ENCODE data around the gene DPYD. TPM values are rescaled to one million over a fixed set of nuclear protein-coding genes. Genes with fewer than 3 reads are reported as not detected.

The DPYD gene
- total RNA-seq, 1 donor from 2014 or later: 8.5 TPM

DNA sequence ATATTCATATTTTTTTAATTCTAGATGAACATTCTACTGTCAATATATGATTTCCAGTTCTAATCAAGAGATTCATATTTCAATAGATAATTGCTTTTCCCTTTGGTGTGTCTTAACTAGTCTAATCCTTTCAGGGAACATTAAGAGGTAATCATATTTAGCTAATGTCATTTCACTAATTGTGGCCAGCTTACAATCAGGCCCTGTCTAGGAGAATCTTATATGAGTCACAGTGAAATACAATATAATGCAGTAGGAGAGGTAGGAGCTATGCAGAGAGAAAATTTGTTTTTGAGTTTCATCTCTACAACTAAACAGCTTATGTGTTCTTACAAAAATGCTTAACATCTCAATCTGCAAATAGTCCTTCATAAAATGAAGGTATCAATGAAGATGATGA is 85.9 kb downstream of the DPYD start:
- Mint-ChIP-seq H3K36me3 (no peaks in the 10 kb centered on the region), H3K4me1 (ENCODE audit: unreplicated experiment) (no peaks in the 10 kb centered on the region), H3K9me3 (no peaks in the 10 kb centered on the region), H3K27me3 (no peaks in the 10 kb centered on the region), H3K4me3 (no peak overlapping the region), H3K27ac (no peak overlapping the region)
- no peak for DNase-seq (ENCODE audit: extremely low spot score, unreplicated experiment)
- TF ChIP-seq, protein P1, sequence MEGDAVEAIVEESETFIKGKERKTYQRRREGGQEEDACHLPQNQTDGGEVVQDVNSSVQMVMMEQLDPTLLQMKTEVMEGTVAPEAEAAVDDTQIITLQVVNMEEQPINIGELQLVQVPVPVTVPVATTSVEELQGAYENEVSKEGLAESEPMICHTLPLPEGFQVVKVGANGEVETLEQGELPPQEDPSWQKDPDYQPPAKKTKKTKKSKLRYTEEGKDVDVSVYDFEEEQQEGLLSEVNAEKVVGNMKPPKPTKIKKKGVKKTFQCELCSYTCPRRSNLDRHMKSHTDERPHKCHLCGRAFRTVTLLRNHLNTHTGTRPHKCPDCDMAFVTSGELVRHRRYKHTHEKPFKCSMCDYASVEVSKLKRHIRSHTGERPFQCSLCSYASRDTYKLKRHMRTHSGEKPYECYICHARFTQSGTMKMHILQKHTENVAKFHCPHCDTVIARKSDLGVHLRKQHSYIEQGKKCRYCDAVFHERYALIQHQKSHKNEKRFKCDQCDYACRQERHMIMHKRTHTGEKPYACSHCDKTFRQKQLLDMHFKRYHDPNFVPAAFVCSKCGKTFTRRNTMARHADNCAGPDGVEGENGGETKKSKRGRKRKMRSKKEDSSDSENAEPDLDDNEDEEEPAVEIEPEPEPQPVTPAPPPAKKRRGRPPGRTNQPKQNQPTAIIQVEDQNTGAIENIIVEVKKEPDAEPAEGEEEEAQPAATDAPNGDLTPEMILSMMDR (conservative IDR thresholded peaks at IDR 0.05): no peak

DNA sequence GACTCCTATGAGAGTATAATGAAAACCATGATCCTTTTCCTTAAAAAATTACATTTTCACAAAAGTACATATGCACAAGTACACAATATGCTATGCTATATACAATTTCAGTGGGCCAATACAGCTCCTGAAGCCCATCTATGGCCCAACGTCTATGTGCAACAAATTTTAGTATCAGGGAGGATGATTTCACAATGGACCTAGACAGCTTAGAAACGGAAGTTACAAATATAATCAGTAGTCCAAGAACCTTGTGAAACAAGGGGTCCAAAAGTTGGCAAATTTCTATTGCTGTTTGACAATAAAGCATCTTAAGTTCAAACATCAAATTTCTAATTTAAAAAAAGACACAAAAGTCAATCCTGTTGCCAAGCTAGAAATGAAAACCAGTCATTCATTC is 87.0 kb downstream of the DPYD start:
- no peaks in the 10 kb centered on the region for H3K4me1 Mint-ChIP-seq (ENCODE audit: unreplicated experiment)
- H3K27ac Mint-ChIP-seq: no peak overlapping the region
- no peak for DNase-seq (ENCODE audit: extremely low spot score, unreplicated experiment)
- H3K4me3 Mint-ChIP-seq: no peak overlapping the region
- TF ChIP-seq, protein P1 (conservative IDR thresholded peaks at IDR 0.05): no peak
- no peaks in the 10 kb centered on the region for H3K9me3 Mint-ChIP-seq
- no peaks in the 10 kb centered on the region for H3K36me3 Mint-ChIP-seq
- H3K27me3 Mint-ChIP-seq: no peaks in the 10 kb centered on the region

DNA sequence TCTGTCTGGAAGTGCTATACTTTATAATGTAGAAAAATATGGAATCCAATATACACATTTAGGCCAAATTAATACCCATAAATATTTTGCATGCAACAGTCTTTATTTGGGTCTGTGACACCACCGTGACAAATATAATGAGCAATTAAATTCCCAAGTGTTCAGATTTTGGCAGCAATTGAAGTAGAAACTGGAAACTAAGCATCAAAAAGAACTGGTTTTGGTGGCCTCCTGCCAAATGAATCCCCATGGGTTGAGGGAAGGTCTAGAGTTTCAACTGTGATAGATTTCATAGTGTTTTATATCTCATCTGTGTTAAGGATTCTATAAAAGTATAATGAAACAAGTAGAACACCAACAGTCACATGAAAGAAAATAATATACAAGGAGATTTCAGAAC is 88.4 kb downstream of the DPYD start:
- Mint-ChIP-seq H3K27ac (no peak overlapping the region), H3K4me3 (no peak overlapping the region), H3K36me3 (no peaks in the 10 kb centered on the region), H3K4me1 (ENCODE audit: unreplicated experiment) (no peaks in the 10 kb centered on the region), H3K27me3 (no peaks in the 10 kb centered on the region), H3K9me3 (no peaks in the 10 kb centered on the region)
- TF ChIP-seq, protein P1 (conservative IDR thresholded peaks at IDR 0.05): no peak
- no peak for DNase-seq (ENCODE audit: extremely low spot score, unreplicated experiment)

DNA sequence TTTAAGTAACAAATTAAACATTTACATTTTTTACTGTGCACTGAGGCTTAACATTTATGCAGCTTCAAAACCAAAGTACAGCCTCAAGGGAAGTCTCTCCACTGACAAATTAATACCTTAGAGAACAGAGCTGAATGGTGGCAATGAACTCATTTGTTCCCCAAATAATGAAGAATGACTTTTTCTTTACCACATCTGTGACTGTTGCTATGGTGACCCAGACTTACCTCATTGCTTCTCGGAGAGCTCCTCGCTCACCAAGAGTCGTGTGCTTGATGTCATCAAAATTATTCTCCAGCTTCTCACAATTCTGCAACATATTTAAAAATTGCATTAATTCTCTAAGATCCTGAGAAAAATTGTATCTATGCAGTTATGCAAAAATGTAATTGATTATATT is 92.9 kb downstream of the DPYD start:
- H3K4me3 Mint-ChIP-seq: no peak overlapping the region
- H3K4me1 Mint-ChIP-seq (ENCODE audit: unreplicated experiment): no peaks in the 10 kb centered on the region
- TF ChIP-seq, protein P1 (conservative IDR thresholded peaks at IDR 0.05): no peak
- no peaks in the 10 kb centered on the region for H3K9me3 Mint-ChIP-seq
- no peaks in the 10 kb centered on the region for H3K36me3 Mint-ChIP-seq
- no peak for DNase-seq (ENCODE audit: extremely low spot score, unreplicated experiment)
- no peaks in the 10 kb centered on the region for H3K27me3 Mint-ChIP-seq
- H3K27ac Mint-ChIP-seq: no peak overlapping the region

DNA sequence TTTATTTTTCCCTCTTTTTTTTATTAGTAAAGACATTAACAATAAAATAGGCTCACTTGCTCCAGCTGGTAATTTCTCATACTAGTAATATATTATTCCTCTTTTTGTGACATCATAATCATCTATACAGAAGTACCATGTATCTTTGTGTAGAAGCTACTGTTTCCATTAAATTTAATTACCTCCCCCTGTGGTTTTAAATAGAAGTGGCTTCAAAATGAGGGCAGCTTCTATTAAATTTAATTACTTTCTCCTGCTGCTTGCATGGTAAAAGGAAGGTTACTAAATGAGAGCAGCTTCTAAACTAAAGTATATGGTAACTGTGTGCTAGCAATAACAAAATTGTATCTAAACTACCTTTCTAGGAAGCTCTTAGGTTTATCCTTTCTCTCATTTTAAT is 94.0 kb downstream of the DPYD start:
- Mint-ChIP-seq H3K27ac (no peak overlapping the region), H3K36me3 (no peaks in the 10 kb centered on the region), H3K4me1 (ENCODE audit: unreplicated experiment) (no peaks in the 10 kb centered on the region), H3K4me3 (no peak overlapping the region), H3K9me3 (no peaks in the 10 kb centered on the region), H3K27me3 (no peaks in the 10 kb centered on the region)
- DNase-seq (ENCODE audit: extremely low spot score, unreplicated experiment): no peak
- TF ChIP-seq, protein P1 (conservative IDR thresholded peaks at IDR 0.05): no peak

DNA sequence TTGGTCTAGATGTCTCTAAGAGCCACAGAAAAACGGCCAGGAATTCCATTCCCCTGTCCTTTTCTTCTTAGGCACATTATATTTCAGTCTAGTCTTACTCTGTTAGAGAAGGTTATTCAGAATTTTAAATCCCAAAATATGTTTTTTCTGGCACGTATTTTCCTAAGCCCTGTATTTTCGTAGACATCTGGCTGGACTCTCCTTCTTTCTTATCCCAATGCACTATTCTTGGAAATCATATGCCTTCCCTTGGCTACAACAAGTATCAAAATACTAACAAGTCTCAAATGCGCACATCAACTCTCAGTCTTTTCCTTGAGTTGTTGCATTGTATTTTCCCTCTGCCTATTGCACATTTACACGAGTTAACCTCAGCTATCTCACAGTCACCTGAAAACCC is 96.2 kb downstream of the DPYD start:
- TF ChIP-seq, protein P1 (conservative IDR thresholded peaks at IDR 0.05): no peak
- no peak overlapping the region for H3K4me3 Mint-ChIP-seq
- no peak overlapping the region for H3K27ac Mint-ChIP-seq
- no peaks in the 10 kb centered on the region for H3K9me3 Mint-ChIP-seq
- H3K4me1 Mint-ChIP-seq (ENCODE audit: unreplicated experiment): no peaks in the 10 kb centered on the region
- no peaks in the 10 kb centered on the region for H3K27me3 Mint-ChIP-seq
- no peaks in the 10 kb centered on the region for H3K36me3 Mint-ChIP-seq
- no peak for DNase-seq (ENCODE audit: extremely low spot score, unreplicated experiment)
